HG03108 (cell line): ENCODE measurements around the gene ATP8A2.
"Not testable (repeated sequence)": the region's sequence is repeated elsewhere in the genome, so short reads cannot be mapped to it uniquely, and the experiment has no call there.

Source experiments
- ATAC-seq: cut with Tn5 transposase; IDR thresholded peaks from one replicate; pipeline ENCODE4 v1.9.1; 2021; ENCODE audit warnings: moderate library complexity; ENCODE audit not compliant: unreplicated experiment

Gene ATP8A2

GRCh38 chr13:25371875-25372283 lies at the start of gene ATP8A2:
Gene ATP8A2, plus strand, starts transcription at chr13:25371974. Its CDS starts 239 bp downstream, at chr13:25372213.
- ATAC-seq = no peak

DNA sequence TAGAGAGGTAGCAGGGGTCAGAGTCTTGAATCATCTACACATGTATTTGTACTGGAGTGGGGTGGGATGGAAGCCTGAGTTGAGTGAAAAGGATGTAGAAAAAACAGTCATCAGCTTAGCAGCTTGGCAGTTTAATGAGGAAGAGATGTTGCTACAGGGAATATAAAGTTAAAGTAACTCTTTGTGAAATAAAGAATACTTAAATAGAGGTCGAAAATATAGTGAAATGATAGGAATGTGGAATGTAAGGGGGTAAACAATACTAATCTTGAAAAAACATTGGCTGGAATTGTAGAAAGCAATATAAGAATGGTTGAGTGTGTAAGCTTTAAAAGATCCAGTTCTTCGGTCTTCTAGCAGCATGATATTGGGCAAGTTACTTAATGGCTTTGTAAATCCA lies 47.7 kb upstream of the ATP8A2 start:
- ATAC-seq = no peak

GRCh38 chr13:25329706-25330105 lies 42.1 kb upstream of the ATP8A2 start:
- no peak for ATAC-seq

GRCh38 chr13:25330541-25330940 lies 41.2 kb upstream of the ATP8A2 start:
- no peak for ATAC-seq

- no peak for ATAC-seq
Measured at GRCh38 chr13:25335856-25336255, 35.9 kb upstream of the ATP8A2 start.

GRCh38 chr13:25345576-25345975 lies 26.2 kb upstream of the ATP8A2 start:
- ATAC-seq = no peak

- no peak for ATAC-seq
Measured at GRCh38 chr13:25347151-25347550, 24.6 kb upstream of the ATP8A2 start.

- no peak for ATAC-seq
Measured at GRCh38 chr13:25351404-25351803, 20.4 kb upstream of the ATP8A2 start.

GRCh38 chr13:25352230-25352629 lies 19.5 kb upstream of the ATP8A2 start:
- no peak for ATAC-seq

DNA sequence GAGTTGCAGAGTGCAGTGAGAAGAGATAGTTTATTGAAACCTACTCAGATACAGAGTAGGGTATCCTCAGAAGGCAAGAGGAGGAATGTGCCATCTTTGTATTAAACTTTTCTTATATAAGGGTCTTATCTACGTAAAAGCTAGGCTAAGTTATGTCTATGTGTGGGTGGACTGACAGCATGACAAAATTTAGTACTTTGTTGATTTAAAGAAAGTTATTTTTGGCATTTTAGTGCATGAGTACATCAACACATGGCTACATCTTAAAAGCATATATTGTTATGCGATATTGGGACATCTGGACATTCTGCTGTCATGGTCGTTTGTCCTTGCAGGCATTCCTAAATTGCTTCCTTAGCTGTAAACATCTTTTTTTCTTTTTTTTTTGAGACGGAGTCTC lies 19.0 kb upstream of the ATP8A2 start:
- ATAC-seq = no peak

DNA sequence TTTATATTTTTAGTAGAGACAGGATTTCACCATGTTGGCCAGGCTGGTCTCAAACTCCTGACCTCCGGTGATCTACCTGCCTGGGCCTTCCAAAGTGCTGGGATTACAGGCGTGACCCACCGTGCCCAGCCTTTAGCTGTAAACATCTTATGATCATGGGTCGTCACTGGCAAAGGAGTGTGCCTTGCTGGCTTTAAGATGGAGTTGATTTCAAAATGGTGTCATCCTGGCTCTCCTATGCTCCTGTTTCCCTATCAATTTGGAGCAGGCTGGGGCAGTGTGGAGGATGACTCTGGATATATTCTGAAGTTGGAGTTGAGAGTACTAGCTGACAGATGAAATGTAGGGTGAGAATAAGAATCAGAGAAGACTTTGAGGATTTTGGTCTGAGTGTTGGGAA lies 18.4 kb upstream of the ATP8A2 start:
- no peak for ATAC-seq

DNA sequence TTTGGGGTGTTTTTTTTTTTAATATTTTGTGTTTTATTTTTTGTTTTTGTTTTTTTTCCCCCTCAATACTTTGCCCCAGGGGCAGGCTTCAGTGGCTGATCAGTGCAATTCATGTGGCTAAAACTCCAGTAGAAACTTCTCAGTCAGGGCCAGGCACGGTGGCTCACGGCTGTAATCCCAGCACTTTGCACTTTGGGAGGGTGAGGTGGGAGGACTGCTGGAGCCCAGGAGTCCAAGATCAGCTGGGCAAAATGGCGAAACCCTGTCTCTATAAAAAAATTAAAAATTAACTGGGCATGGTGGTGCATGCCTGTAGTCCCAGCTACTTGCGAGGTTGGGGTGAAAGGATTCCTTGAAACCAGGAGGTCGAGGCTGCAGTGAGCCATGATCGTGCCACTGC lies 17.4 kb upstream of the ATP8A2 start:
- ATAC-seq = no peak

DNA sequence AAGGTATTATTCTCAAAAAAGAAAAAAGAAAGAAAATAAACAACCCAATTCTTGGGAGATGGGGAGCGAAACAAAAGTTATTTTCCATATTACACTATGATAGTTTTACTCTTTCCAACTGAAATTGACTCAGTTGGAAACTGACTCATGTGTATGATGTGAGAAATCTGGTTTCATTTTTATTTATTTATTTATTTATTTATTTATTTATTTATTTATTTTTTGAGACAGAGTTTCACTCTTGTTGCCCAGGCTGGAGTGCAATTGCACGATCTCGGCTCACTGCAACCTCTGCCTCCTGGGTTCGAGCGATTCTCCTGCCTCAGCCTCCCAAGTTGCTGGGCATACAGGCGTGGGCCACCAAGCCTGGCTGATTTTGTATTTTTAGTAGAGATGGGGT lies 11.3 kb upstream of the ATP8A2 start:
- not testable (repeated sequence) for ATAC-seq

GRCh38 chr13:25365720-25366235 lies 6.0 kb upstream of the ATP8A2 start:
- no peak for ATAC-seq

GRCh38 chr13:25371158-25371874 lies 458 bp upstream of the ATP8A2 start:
- ATAC-seq = no peak

DNA sequence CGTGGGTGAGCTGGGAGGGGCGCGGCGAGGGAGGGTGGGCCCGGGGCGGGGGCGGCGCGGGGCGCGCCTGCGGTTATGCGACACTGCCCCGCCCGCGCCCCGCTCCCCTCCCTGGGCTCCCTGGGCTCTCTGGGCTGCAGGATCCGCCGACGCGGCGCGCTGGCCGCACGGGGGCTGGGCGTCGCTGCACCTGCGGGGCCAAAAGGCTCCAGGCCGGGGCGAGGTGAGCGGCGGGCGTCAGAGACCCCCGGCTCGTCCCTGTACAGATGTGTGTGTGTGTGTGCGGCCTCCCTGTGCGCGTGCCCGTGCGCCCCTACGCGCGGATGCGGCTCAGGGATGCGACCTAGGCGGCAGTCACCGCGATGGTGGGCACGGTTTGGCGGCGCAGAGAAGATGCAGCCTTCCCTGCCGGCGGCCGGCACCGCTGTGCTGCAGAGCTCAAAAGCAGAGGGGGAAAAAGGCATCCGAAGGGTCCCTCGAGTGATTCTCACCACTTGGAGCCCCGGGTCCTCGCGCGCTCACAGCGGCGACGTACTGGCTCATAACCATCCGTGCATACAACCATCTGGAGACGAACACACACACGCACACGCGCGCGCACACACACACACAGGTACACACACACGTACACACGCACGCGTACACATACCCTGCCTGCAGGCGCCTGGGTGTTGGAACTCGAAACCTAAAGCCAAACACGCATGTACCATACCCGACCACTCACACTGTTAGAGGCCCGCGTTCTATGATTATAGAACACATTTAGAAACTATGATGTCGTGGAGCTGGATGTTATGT lies 709 bp downstream of the ATP8A2 start:
- ATAC-seq = no peak

GRCh38 chr13:25375727-25376358 lies 4.1 kb downstream of the ATP8A2 start:
- ATAC-seq = no peak

DNA sequence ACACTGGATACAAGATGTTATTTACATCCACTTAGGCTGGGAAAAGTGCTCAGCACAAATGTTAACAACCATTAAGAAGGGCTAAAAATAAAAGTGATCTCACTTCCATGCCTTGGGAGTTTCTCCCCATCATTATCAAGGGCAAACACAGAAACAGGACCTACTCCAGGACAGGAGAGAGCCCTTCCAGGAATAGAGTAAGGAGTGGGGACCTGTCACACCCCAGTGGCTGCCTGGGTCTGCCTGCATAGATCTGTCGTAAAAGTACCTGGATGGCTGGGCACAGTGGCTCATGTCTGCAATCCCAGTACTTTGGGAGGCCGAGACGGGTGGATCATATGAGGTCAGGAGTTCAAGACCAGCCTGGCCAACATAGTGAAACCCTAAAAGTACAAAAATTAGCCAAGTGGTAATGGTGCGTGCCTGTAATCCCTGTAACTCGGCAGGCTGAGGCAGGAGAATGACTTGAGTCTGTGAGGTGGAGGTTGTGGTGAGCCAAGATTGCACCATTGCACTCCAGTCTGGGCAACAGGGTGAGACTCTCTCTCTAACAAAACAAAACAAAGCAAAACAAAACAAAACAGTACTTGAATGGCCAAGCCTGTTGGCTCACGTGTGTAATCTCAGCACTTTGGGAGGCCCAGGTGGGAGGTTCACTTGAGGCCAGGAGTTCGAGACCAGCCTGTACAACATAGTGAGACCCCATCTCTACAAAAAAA lies 5.6 kb downstream of the ATP8A2 start:
- no peak for ATAC-seq

- no peak for ATAC-seq
Measured at GRCh38 chr13:25378528-25378927, 6.8 kb downstream of the ATP8A2 start.

- ATAC-seq = no peak
Measured at GRCh38 chr13:25379011-25379410, 7.2 kb downstream of the ATP8A2 start.

DNA sequence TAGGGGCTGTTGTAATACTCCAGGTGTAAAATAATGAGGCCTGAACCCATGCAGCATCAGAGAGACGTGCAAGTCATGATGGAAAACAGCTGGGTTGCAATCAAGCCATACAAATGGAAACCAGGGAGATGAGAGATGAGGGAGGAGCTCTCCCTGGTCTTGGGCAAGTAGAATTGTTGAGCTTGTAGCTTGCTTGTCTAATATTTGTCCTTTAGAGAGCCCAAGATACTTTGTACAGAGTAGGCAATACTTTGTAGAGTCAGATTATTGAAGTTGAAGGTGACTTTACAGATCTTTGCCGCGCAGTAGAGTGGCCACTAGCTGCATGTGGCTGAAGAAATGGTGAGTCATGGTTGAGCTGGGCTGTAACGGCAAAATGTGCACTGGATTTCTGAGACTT lies 8.3 kb downstream of the ATP8A2 start:
- no peak for ATAC-seq
